NCI-H146 treated with DMSO at 0.1 percent for 48 hours (cell line): ENCODE measurements around the gene FBLL1.
A peak's percentile ranks its signal among the peaks of the same experiment; 100 is the strongest.
"Not testable (repeated sequence)": the region's sequence is repeated elsewhere in the genome, so short reads cannot be mapped to it uniquely, and the experiment has no call there.

Experiments
- DNase-seq: peaks from one replicate; lab custom pipeline; 2025; ENCODE audit not compliant: unreplicated experiment; lab: John Stamatoyannopoulos, UW

The FBLL1 gene

GRCh38 chr5:168550656-168551055 lies 21.6 kb downstream of the FBLL1 start:
- DNase-seq, result no peak

- no peak for DNase-seq
Observed at GRCh38 chr5:168552146-168552545, 23.0 kb downstream of the FBLL1 start.

GRCh38 chr5:168553377-168554130 lies 24.4 kb downstream of the FBLL1 start:
- DNase-seq, result no peak

- DNase-seq, result no peak
Observed at GRCh38 chr5:168557389-168557788, 28.3 kb downstream of the FBLL1 start.

GRCh38 chr5:168562279-168562678 lies 33.2 kb downstream of the FBLL1 start:
- DNase-seq, result no peak

- no peak for DNase-seq
Observed at GRCh38 chr5:168563959-168564358, 34.9 kb downstream of the FBLL1 start.

- no peak for DNase-seq
Observed at GRCh38 chr5:168568738-168569137, 39.6 kb downstream of the FBLL1 start.

- DNase-seq, result no peak
Observed at GRCh38 chr5:168570490-168571328, 41.6 kb downstream of the FBLL1 start.

GRCh38 chr5:168573663-168574062 lies 44.6 kb downstream of the FBLL1 start:
- not testable (repeated sequence) for DNase-seq

- DNase-seq, result not testable (repeated sequence)
Observed at GRCh38 chr5:168574156-168574555, 45.1 kb downstream of the FBLL1 start.

GRCh38 chr5:168575391-168576372 lies 46.6 kb downstream of the FBLL1 start:
- no peak for DNase-seq

GRCh38 chr5:168578006-168578405 lies 48.9 kb downstream of the FBLL1 start:
- DNase-seq, result no peak

- peak; percentile 36 for DNase-seq
Observed at GRCh38 chr5:168578538-168579487, 49.7 kb downstream of the FBLL1 start, which contains the start of gene PANK3. TSS of gene PANK3 (minus strand) at chr5:168579368. CDS start at chr5:168579283, 85 bp downstream.

- peak; percentile 92 for DNase-seq
Observed at GRCh38 chr5:168579488-168580226, 50.6 kb downstream of the FBLL1 start.

GRCh38 chr5:168580227-168580508 lies 51.1 kb downstream of the FBLL1 start:
- DNase-seq, result no peak
